Endothelial cell of umbilical vein (primary cell): Measurements from ENCODE around the gene XXYLT1. TPM values are rescaled to one million over a fixed set of nuclear protein-coding genes. Genes with fewer than 3 reads are reported as not detected.

Experiments
- BruUV-seq: library from RNA; stranded (reverse); fragments of 400-500 nt; replicated peaks from 2 replicates; lab custom pipeline; 2021; lab: Mats Ljungman, UMichigan
- CTCF ChIA-PET: fragments of 300-600, 350-600 bp; sonication (Branson Sonifier 250); formaldehyde crosslinking; loops from one replicate; lab custom pipeline; 2021; ENCODE audit warnings: antibody characterized with exemption, inconsistent platforms; lab: Charles Lee
- POLR2A ChIA-PET: fragments of 300-600, 350-600 bp; sonication (Branson Sonifier 250); formaldehyde crosslinking; loops from one replicate; lab custom pipeline; 2021; ENCODE audit warnings: antibody characterized with exemption, inconsistent platforms; lab: Charles Lee
- DNase-seq: peaks from one replicate; pipeline ENCODE4 v3.0.0-alpha.2; 2011; ENCODE audit warnings: low read depth, low spot score
- FAIRE-seq: peaks from 2 replicates; lab custom pipeline; 2011; peaks lifted over from hg19 to GRCh38; lab: Jason Lieb, UNC
- H2AFZ ChIP-seq: 2 replicates; pipeline ENCODE4 v1.6.0; 2012; ENCODE audit warnings: low read depth, low read length, control low read depth, inconsistent platforms
- H3K27ac ChIP-seq: 2 replicates; pipeline ENCODE4 v1.5.1; 2011; ENCODE audit warnings: low read depth, mild to moderate bottlenecking, control low read depth, low read length, moderate library complexity; ENCODE audit not compliant: insufficient read depth
- H3K27me3 ChIP-seq, 2 experiments: 2 replicates each; pipeline versions ENCODE4 v1.6.0 to v1.6.1; 2011; ENCODE audit warnings: low read length in 2 of 2, mixed read lengths in 1 of 2; ENCODE audit not compliant: control insufficient read depth in 2 of 2, insufficient read depth in 2 of 2
- H3K36me3 ChIP-seq, 2 experiments: 2 replicates in 1 of 2; 3 replicates in 1 of 2; pipeline ENCODE4 v1.5.1; 2011; ENCODE audit warnings: low read length in 2 of 2, mild to moderate bottlenecking in 1 of 2, moderate library complexity in 1 of 2; ENCODE audit not compliant: control insufficient read depth in 2 of 2, insufficient read depth in 2 of 2; ENCODE audit errors: extremely low read depth in 1 of 2
- H3K4me1 ChIP-seq: 3 replicates; pipeline ENCODE4 v1.5.1; 2011; ENCODE audit warnings: mild to moderate bottlenecking, low read length; ENCODE audit not compliant: control insufficient read depth, insufficient read depth; ENCODE audit errors: extremely low read depth
- H3K4me2 ChIP-seq: 2 replicates; pipeline ENCODE4 v1.6.1; 2011; ENCODE audit warnings: low read length, control low read depth, mixed read lengths; ENCODE audit not compliant: insufficient read depth
- H3K4me3 ChIP-seq, 3 experiments: fragments of 200-600 bp in 1 of 3; sonication (generic), shearing (Covaris generic) in 1 of 3; replicated peaks in 1 of 3; 2 replicates each; pipeline ENCODE4 v1.5.1; 2011 to 2016; ENCODE audit warnings: control low read depth in 3 of 3, low read length in 3 of 3, mild to moderate bottlenecking in 2 of 3, inconsistent platforms in 1 of 3, low read depth in 1 of 3, moderate library complexity in 1 of 3; ENCODE audit not compliant: insufficient read depth in 1 of 3
- H3K79me2 ChIP-seq: 2 replicates; pipeline ENCODE4 v1.6.0; 2012; ENCODE audit warnings: low read length, inconsistent platforms; ENCODE audit not compliant: control insufficient read depth, insufficient read depth
- H3K9ac ChIP-seq: replicated peaks from 2 replicates; pipeline ENCODE3; 2011; ENCODE audit warnings: low read length, control low read depth; ENCODE audit not compliant: insufficient read depth; ENCODE audit errors: extremely low read depth
- H3K9me1 ChIP-seq: replicated peaks from 3 replicates; pipeline ENCODE4 v1.6.0; 2011; ENCODE audit warnings: mild to moderate bottlenecking, low read length; ENCODE audit not compliant: control insufficient read depth, insufficient read depth; ENCODE audit errors: extremely low read depth
- H3K9me3 ChIP-seq: replicated peaks from 2 replicates; pipeline ENCODE4 v1.5.1; 2012; ENCODE audit warnings: low read length, inconsistent platforms; ENCODE audit not compliant: control insufficient read depth, insufficient read depth
- H4K20me1 ChIP-seq: replicated peaks from 2 replicates; pipeline ENCODE3; 2011; ENCODE audit warnings: mild to moderate bottlenecking, low read length; ENCODE audit not compliant: control insufficient read depth, insufficient read depth; ENCODE audit errors: extremely low read depth
- EZH2 ChIP-seq: IDR thresholded peaks from 2 replicates; pipeline ENCODE4 v1.6.1; 2012; ENCODE audit warnings: borderline replicate concordance, low read depth, mild to moderate bottlenecking, moderate library complexity, low read length, inconsistent platforms; ENCODE audit not compliant: severe bottlenecking
- FOS ChIP-seq: IDR thresholded peaks from 2 replicates; pipeline ENCODE4 v1.6.1; 2011; ENCODE audit warnings: mild to moderate bottlenecking, low read length, moderate library complexity, borderline replicate concordance; ENCODE audit not compliant: insufficient read depth
- GATA2 ChIP-seq: IDR thresholded peaks from 2 replicates; pipeline ENCODE4 v1.7.0; 2011; ENCODE audit warnings: low read depth, mild to moderate bottlenecking, moderate library complexity, mixed read lengths, low read length; ENCODE audit not compliant: insufficient read length, insufficient read depth
- JUN ChIP-seq: IDR thresholded peaks from 2 replicates; pipeline ENCODE4 v1.6.1; 2011; ENCODE audit warnings: borderline replicate concordance, low read depth; ENCODE audit not compliant: insufficient read length, insufficient read depth
- MAX ChIP-seq: IDR thresholded peaks from 2 replicates; pipeline ENCODE4 v1.6.1; 2011; ENCODE audit not compliant: insufficient read depth, insufficient read length
- MYC ChIP-seq: IDR thresholded peaks from one replicate; pipeline ENCODE4 v1.6.1; 2011; ENCODE audit warnings: mild to moderate bottlenecking, low read depth, low read length
- POLR2A ChIP-seq: IDR thresholded peaks from 2 replicates; pipeline ENCODE4 v1.6.1; 2012; ENCODE audit warnings: low read depth, mild to moderate bottlenecking, control low read depth, low read length
- POLR2AphosphoS5 ChIP-seq: IDR thresholded peaks from 2 replicates; pipeline ENCODE4 v1.6.1; 2012; ENCODE audit warnings: low read depth, mild to moderate bottlenecking, control low read depth, low read length, moderate library complexity; ENCODE audit not compliant: insufficient read depth
- dilution Hi-C: fragments of 300-500 bp; cut with MboI; formaldehyde crosslinking; loops from one replicate; pipeline ENCODE4 v1.15.0; 2019; ENCODE audit warnings: low sequenced_read_pairs; ENCODE audit not compliant: extremely low pct_ligation_motif_present
- intact Hi-C: fragments of 100-400 bp; cut with micrococcal nuclease; formaldehyde crosslinking; loops from one replicate; pipeline ENCODE4 v1.10.0; 2022
- polyA plus RNA-seq, 4 experiments: library from polyadenylated mRNA; depleted of rRNA in 3 of 4; stranded (reverse) in 3 of 4; unstranded in 1 of 4; fragments of >200 nt; gene quantifications; 2 replicates each; pipeline versions ENCODE4 v1.2.1 to v1.2.3, GENCODE V29; 2011 to 2012; ENCODE audit warnings: missing spikeins in 1 of 4
- total RNA-seq: library from RNA; stranded (reverse); gene quantifications from 2 replicates; pipeline ENCODE4 v1.2.3, GENCODE V29; 2021
- TF ChIP-seq, protein P1 (sequence below), 2 donors: IDR thresholded peaks; 1 replicate in 1 of 2; 2 replicates in 1 of 2; pipeline ENCODE4 v1.5.1; 2011; ENCODE audit warnings: low read length in 2 of 2, mild to moderate bottlenecking in 2 of 2, moderate library complexity in 2 of 2, control low read depth in 1 of 2, inconsistent platforms in 1 of 2, low read depth in 1 of 2; ENCODE audit not compliant: insufficient read depth in 1 of 2; ENCODE audit errors: extremely low read depth in 1 of 2

The XXYLT1 gene
- total and polyA plus RNA-seq, 2 donors (not counting 3 experiments of a cell fraction or from before 2014, with no cell fraction given) = 54.4 to 78.1 TPM

DNA sequence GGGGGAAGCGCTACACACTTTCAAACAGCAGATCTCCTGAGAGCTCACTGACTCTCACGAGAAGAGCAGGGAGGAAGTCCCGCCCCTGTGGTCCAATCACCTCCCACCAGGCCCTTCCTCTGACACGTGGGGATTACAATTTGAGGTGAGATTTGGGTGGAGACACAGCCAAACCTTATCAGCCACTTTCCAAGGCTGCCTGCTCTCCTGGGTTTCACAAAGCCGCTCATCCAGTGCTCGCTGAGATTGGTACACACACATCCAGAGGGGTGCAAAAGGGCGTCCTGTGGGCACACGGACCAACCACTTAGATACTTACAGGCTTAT lies 23.1 kb downstream of the XXYLT1 start:
- intact Hi-C loops = no loop called here
- no peaks in the 10 kb centered on the region for H3K9me3 ChIP-seq
- H3K27ac ChIP-seq = no peak overlapping the region
- POLR2A ChIA-PET = interaction anchor here (0.7 kb wide), 1 partner anchor 565 kb away, joined by 4 read pairs; no protein-coding TSS in a partner anchor
- TF ChIP-seq JUN (no peak), EZH2 (no peak), POLR2A (no peak), MYC (no peak), FOS (no peak), MAX (no peak), POLR2AphosphoS5 (no peak), GATA2 (no peak)
- TF ChIP-seq, protein P1, sequence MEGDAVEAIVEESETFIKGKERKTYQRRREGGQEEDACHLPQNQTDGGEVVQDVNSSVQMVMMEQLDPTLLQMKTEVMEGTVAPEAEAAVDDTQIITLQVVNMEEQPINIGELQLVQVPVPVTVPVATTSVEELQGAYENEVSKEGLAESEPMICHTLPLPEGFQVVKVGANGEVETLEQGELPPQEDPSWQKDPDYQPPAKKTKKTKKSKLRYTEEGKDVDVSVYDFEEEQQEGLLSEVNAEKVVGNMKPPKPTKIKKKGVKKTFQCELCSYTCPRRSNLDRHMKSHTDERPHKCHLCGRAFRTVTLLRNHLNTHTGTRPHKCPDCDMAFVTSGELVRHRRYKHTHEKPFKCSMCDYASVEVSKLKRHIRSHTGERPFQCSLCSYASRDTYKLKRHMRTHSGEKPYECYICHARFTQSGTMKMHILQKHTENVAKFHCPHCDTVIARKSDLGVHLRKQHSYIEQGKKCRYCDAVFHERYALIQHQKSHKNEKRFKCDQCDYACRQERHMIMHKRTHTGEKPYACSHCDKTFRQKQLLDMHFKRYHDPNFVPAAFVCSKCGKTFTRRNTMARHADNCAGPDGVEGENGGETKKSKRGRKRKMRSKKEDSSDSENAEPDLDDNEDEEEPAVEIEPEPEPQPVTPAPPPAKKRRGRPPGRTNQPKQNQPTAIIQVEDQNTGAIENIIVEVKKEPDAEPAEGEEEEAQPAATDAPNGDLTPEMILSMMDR (IDR thresholded peaks at IDR 0.05; ENCODE audit: extremely low read depth in 1 of 2, insufficient read depth in 1 of 2, low read depth in 1 of 2, low read length in 2 of 2) = no peak
- DNase-seq (no peak), FAIRE-seq (no peak)
- H3K79me2 ChIP-seq = peaks cover 15% of the 10 kb centered on the region
- H3K4me2 ChIP-seq = no peak overlapping the region
- H3K9ac ChIP-seq = no peak overlapping the region
- no peaks in the 10 kb centered on the region for H3K9me1 ChIP-seq
- no TSS peak for BruUV-seq
- H3K4me1 ChIP-seq = no peaks in the 10 kb centered on the region
- CTCF ChIA-PET = no interaction called here
- no peaks in the 10 kb centered on the region for H4K20me1 ChIP-seq
- H2AFZ ChIP-seq = no peak overlapping the region
- H3K36me3 ChIP-seq = peaks cover 0 to 5% of the 10 kb centered on the region in 2 experiments
- H3K27me3 ChIP-seq = no peaks in the 10 kb centered on the region
- dilution Hi-C loops = loop anchor here (10.0 kb wide), 1 partner anchor 563 kb away; the partner anchor contains the start of gene FAM43A
- no peak overlapping the region for H3K4me3 ChIP-seq
